HepG2 (cell line): ENCODE data around the gene MAN2A2. TPM values are rescaled to one million over a fixed set of nuclear protein-coding genes. Genes with fewer than 3 reads are reported as not detected.

Source experiments
- ARNT2 ChIP-seq: sonication (generic); formaldehyde crosslinking; IDR thresholded peaks from 2 replicates; pipeline ENCODE4 v1.8.0; 2022; ENCODE audit warnings: mild to moderate bottlenecking, low read depth, missing genetic modification reagents, moderate library complexity
- DRAP1 ChIP-seq: IDR thresholded peaks from 2 replicates; pipeline ENCODE4 v1.6.1; 2016; ENCODE audit warnings: missing genetic modification reagents, missing compliant biosample characterization
- FOSL2 ChIP-seq: sonication (generic); formaldehyde crosslinking; IDR thresholded peaks from 2 replicates; pipeline ENCODE4 v1.4.0; 2020; ENCODE audit warnings: missing genetic modification reagents
- IRF9 ChIP-seq: sonication (generic); formaldehyde crosslinking; IDR thresholded peaks from 2 replicates; pipeline ENCODE4 v1.8.0; 2022; ENCODE audit warnings: missing genetic modification reagents, mild to moderate bottlenecking, borderline replicate concordance
- JUN ChIP-seq: sonication (generic); formaldehyde crosslinking; IDR thresholded peaks from 2 replicates; pipeline ENCODE4 v1.4.0; 2020; ENCODE audit warnings: mild to moderate bottlenecking, missing genetic modification reagents
- SNAPC2 ChIP-seq: sonication (generic); formaldehyde crosslinking; IDR thresholded peaks from 2 replicates; pipeline ENCODE4 v1.8.1; 2022; ENCODE audit warnings: mild to moderate bottlenecking, missing genetic modification reagents
- THRA ChIP-seq: sonication (generic); formaldehyde crosslinking; IDR thresholded peaks from 2 replicates; pipeline ENCODE4 v1.4.0; 2020; ENCODE audit warnings: missing genetic modification reagents, borderline replicate concordance
- TP53 ChIP-seq: sonication (generic); formaldehyde crosslinking; conservative IDR thresholded peaks from 2 replicates; pipeline ENCODE4 v1.4.0; 2020; ENCODE audit warnings: missing genetic modification reagents
- WIZ ChIP-seq: sonication (generic); formaldehyde crosslinking; IDR thresholded peaks from 2 replicates; pipeline ENCODE4 v1.5.1; 2020; ENCODE audit warnings: mild to moderate bottlenecking, missing genetic modification reagents
- ZKSCAN1 ChIP-seq: fragments of 150-350 bp; IDR thresholded peaks from 2 replicates; pipeline ENCODE4 v1.6.1; 2014; ENCODE audit warnings: low read length
- ZMYM2 ChIP-seq: sonication (generic); formaldehyde crosslinking; IDR thresholded peaks from 2 replicates; pipeline ENCODE4 v1.8.0; 2022; ENCODE audit warnings: mild to moderate bottlenecking, missing genetic modification reagents
- ZNF180 ChIP-seq: sonication (generic); formaldehyde crosslinking; IDR thresholded peaks from 2 replicates; pipeline ENCODE4 v1.4.0; 2020; ENCODE audit warnings: low read depth, missing genetic modification reagents, borderline replicate concordance
- ZNF230 ChIP-seq: sonication (generic); formaldehyde crosslinking; IDR thresholded peaks from 2 replicates; pipeline ENCODE4 v1.4.0; 2020; ENCODE audit warnings: mild to moderate bottlenecking, missing genetic modification reagents
- ZNF24 ChIP-seq: fragments of 450-650 bp; IDR thresholded peaks from 2 replicates; pipeline ENCODE4 v1.6.1; 2017; ENCODE audit warnings: antibody characterized with exemption, mild to moderate bottlenecking
- ZNF546 ChIP-seq: sonication (generic); formaldehyde crosslinking; conservative IDR thresholded peaks from 2 replicates; pipeline ENCODE4 v1.8.1; 2023; ENCODE audit warnings: mild to moderate bottlenecking, missing genetic modification reagents
- ZNF616 ChIP-seq: sonication (generic); formaldehyde crosslinking; IDR thresholded peaks from 2 replicates; pipeline ENCODE4 v1.5.0; 2020; ENCODE audit warnings: low read depth, mild to moderate bottlenecking, missing genetic modification reagents
- ZNF776 ChIP-seq: sonication (generic); formaldehyde crosslinking; IDR thresholded peaks from 2 replicates; pipeline ENCODE4 v1.4.0; 2020; ENCODE audit warnings: mild to moderate bottlenecking, missing genetic modification reagents
- ZNF800 ChIP-seq: sonication (generic); formaldehyde crosslinking; IDR thresholded peaks from 2 replicates; pipeline ENCODE4 v1.4.0; 2020; ENCODE audit warnings: missing genetic modification reagents
- polyA plus RNA-seq, 8 experiments: library from polyadenylated mRNA; depleted of rRNA in 3 of 8; stranded (reverse) in 7 of 8; unstranded in 1 of 8; fragments of >200 nt; fragmentation: Illumina TruSeq in 4 of 8; extraction: Trizol in 4 of 8; gene quantifications; 2 replicates each; pipeline versions ENCODE4 v1.2.1 to v1.2.3, GENCODE V29; 2011 to 2016; ENCODE audit warnings: low read depth in 4 of 8, missing spikeins in 1 of 8, mixed read lengths in 1 of 8; ENCODE audit not compliant: insufficient read depth in 1 of 8
- total RNA-seq, 5 experiments: library from RNA; depleted of rRNA; stranded (reverse); fragments of >200 nt; fragmentation: Illumina TruSeq; extraction: Trizol; gene quantifications; 2 replicates each; pipeline ENCODE4 v1.2.3, GENCODE V29; 2016; ENCODE audit warnings: low read depth in 1 of 5
- TF ChIP-seq, protein P1 (sequence below): sonication (generic); formaldehyde crosslinking; IDR thresholded peaks from 2 replicates; pipeline ENCODE4 v1.8.0; 2022; ENCODE audit warnings: mild to moderate bottlenecking, missing genetic modification reagents; ENCODE audit not compliant: insufficient replicate concordance
- TF ChIP-seq, protein P2 (sequence below): sonication (generic); IDR thresholded peaks from 2 replicates; pipeline ENCODE4 v1.6.1; 2016; ENCODE audit warnings: low read depth, borderline replicate concordance

MAN2A2 gene
- total and polyA plus RNA-seq, 2 of the 13 experiments (the other 11 are each of a cell fraction or from before 2014, with no cell fraction given), result 17.5 to 51.5 TPM

DNA sequence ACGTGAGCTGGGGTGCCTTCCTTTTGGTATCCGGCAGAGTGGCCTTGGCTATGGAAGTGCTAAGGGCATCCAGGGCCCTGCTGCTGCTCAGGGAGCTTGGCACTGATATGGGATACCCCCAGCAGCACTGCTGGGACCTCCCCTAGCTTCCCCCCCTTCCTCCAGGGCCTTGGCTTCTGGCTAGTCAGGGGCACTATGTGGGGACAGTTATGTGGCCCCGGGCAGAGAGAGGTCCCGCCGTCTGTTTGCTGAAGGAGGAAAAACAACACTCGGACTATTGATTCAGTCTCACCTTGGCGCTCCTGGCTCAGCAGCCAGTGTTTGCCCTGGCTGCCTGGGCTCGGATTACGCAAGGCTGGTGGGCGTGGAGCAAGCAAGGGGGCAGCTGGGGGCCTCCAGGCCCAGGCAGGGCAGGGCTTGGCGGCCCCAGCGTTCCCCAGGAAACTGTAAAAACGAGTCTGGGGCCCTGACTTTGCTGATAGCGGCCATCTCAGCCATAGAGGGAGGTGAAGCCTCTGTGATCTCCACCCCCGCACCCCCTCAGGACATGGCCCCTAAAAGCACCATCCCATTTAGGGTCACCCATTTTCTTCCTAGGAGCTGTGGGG, 29.0 kb upstream of the MAN2A2 start (continued):
- TF ChIP-seq DRAP1 (peak; percentile 63; the same call in 1 of the 2 replicates), TP53 (CRISPR knock-in tag) (no peak), ARNT2 (CRISPR knock-in tag) (peak; percentile 96), THRA (CRISPR knock-in tag) (peak; percentile 97), FOSL2 (CRISPR knock-in tag) (peak; percentile 92), ZNF24 (no peak), ZNF776 (CRISPR knock-in tag) (no peak), ZNF616 (no peak), ZMYM2 (CRISPR knock-in tag) (0 out of 2 replicates have a peak, but pooled peaks have one; percentile 36), ZKSCAN1 (no peak), IRF9 (CRISPR knock-in tag) (peak; percentile 95), ZNF180 (CRISPR knock-in tag) (no peak), ZNF800 (CRISPR knock-in tag) (peak; percentile 82; the same call in 1 of the 2 replicates), ZNF546 (CRISPR knock-in tag) (0 out of 2 replicates have a peak, but pooled peaks have one; percentile 28), WIZ (0 out of 2 replicates have a peak, but pooled peaks have one; percentile 39), JUN (CRISPR knock-in tag) (peak; percentile 88), ZNF230 (CRISPR knock-in tag) (peak; percentile 96; the same call in 1 of the 2 replicates), SNAPC2 (CRISPR knock-in tag) (peak; percentile 57; the same call in 1 of the 2 replicates)
- TF ChIP-seq, protein P1, sequence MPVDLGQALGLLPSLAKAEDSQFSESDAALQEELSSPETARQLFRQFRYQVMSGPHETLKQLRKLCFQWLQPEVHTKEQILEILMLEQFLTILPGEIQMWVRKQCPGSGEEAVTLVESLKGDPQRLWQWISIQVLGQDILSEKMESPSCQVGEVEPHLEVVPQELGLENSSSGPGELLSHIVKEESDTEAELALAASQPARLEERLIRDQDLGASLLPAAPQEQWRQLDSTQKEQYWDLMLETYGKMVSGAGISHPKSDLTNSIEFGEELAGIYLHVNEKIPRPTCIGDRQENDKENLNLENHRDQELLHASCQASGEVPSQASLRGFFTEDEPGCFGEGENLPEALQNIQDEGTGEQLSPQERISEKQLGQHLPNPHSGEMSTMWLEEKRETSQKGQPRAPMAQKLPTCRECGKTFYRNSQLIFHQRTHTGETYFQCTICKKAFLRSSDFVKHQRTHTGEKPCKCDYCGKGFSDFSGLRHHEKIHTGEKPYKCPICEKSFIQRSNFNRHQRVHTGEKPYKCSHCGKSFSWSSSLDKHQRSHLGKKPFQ (CRISPR knock-in tag), result no peak
- TF ChIP-seq, protein P2, sequence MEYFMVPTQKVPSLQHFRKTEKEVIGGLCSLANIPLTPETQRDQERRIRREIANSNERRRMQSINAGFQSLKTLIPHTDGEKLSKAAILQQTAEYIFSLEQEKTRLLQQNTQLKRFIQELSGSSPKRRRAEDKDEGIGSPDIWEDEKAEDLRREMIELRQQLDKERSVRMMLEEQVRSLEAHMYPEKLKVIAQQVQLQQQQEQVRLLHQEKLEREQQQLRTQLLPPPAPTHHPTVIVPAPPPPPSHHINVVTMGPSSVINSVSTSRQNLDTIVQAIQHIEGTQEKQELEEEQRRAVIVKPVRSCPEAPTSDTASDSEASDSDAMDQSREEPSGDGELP, result peak; percentile 88; the same call in 1 of the 2 replicates
